ENCODE measurements around the gene ACAT1. TPM values are rescaled to one million over a fixed set of nuclear protein-coding genes. Genes with fewer than 3 reads are reported as not detected.

Gene ACAT1
- total RNA-seq, 1 donor from 2014 or later, result 48.1 TPM

- TF ChIP-seq CTCF (IDR thresholded peaks at IDR 0.05; ENCODE audit: insufficient read depth, low read depth, low read length) (no peak), EZH2 (IDR thresholded peaks at IDR 0.05; ENCODE audit: insufficient read depth, low read length) (no peak)
- Histone ChIP-seq H3K27me3 (ENCODE audit: insufficient read depth, low read length) (no peaks in the 10 kb centered on the region), H3K27ac (ENCODE audit: low read depth, low read length) (no peak overlapping the region), H2AFZ (ENCODE audit: low read depth, low read length) (no peak overlapping the region), H3K9ac (ENCODE audit: low read length) (no peak overlapping the region), H4K20me1 (ENCODE audit: insufficient read depth, low read length) (no peaks in the 10 kb centered on the region), H3K4me2 (ENCODE audit: low read length) (no peak overlapping the region), H3K4me3 (ENCODE audit: insufficient read depth, low read depth, low read length) (no peak overlapping the region), H3K36me3 (ENCODE audit: insufficient read depth, low read length) (peaks cover 14% of the 10 kb centered on the region), H3K9me3 (ENCODE audit: insufficient read depth, low read depth, low read length) (no peaks in the 10 kb centered on the region), H3K4me1 (ENCODE audit: insufficient read depth, low read length) (no peaks in the 10 kb centered on the region), H3K79me2 (ENCODE audit: insufficient read depth, low read length) (no peaks in the 10 kb centered on the region)
- Mint-ChIP-seq H3K4me1 (ENCODE audit: low read depth, unreplicated experiment) (no peaks in the 10 kb centered on the region), H3K27me3 (ENCODE audit: low read depth, unreplicated experiment) (no peaks in the 10 kb centered on the region), H3K36me3 (ENCODE audit: low read depth, unreplicated experiment) (peaks cover 2% of the 10 kb centered on the region), H3K27ac (ENCODE audit: unreplicated experiment) (no peak overlapping the region), H3K4me3 (ENCODE audit: unreplicated experiment) (no peak overlapping the region), H3K9me3 (ENCODE audit: unreplicated experiment) (no peaks in the 10 kb centered on the region)
- FAIRE-seq (no peak), DNase-seq (ENCODE audit: low read depth) (no peak)
Observed at GRCh38 chr11:108092134-108092533, 29.2 kb upstream of the ACAT1 start.

GRCh38 chr11:108093128-108093904 is 28.1 kb upstream of the ACAT1 start:
- H3K4me1 Mint-ChIP-seq (ENCODE audit: low read depth, unreplicated experiment), result no peaks in the 10 kb centered on the region
- TF ChIP-seq CTCF (IDR thresholded peaks at IDR 0.05; ENCODE audit: insufficient read depth, low read depth, low read length) (no peak), EZH2 (IDR thresholded peaks at IDR 0.05; ENCODE audit: insufficient read depth, low read length) (no peak)
- Histone ChIP-seq H3K4me3 (ENCODE audit: insufficient read depth, low read depth, low read length) (no peak overlapping the region), H3K9ac (ENCODE audit: low read length) (no peak overlapping the region), H3K36me3 (ENCODE audit: insufficient read depth, low read length) (peaks cover 22% of the 10 kb centered on the region), H3K79me2 (ENCODE audit: insufficient read depth, low read length) (no peaks in the 10 kb centered on the region), H3K27me3 (ENCODE audit: insufficient read depth, low read length) (no peaks in the 10 kb centered on the region), H3K4me1 (ENCODE audit: insufficient read depth, low read length) (no peaks in the 10 kb centered on the region), H3K9me3 (ENCODE audit: insufficient read depth, low read depth, low read length) (no peaks in the 10 kb centered on the region), H2AFZ (ENCODE audit: low read depth, low read length) (no peak overlapping the region), H4K20me1 (ENCODE audit: insufficient read depth, low read length) (no peaks in the 10 kb centered on the region), H3K27ac (ENCODE audit: low read depth, low read length) (no peak overlapping the region), H3K4me2 (ENCODE audit: low read length) (no peak overlapping the region)
- no peaks in the 10 kb centered on the region for H3K27me3 Mint-ChIP-seq (ENCODE audit: low read depth, unreplicated experiment)
- H3K36me3 Mint-ChIP-seq (ENCODE audit: low read depth, unreplicated experiment), result peaks cover 2% of the 10 kb centered on the region
- FAIRE-seq, result no peak
- no peaks in the 10 kb centered on the region for H3K9me3 Mint-ChIP-seq (ENCODE audit: unreplicated experiment)
- no peak overlapping the region for H3K27ac Mint-ChIP-seq (ENCODE audit: unreplicated experiment)
- DNase-seq (ENCODE audit: low read depth), result no peak
- no peak overlapping the region for H3K4me3 Mint-ChIP-seq (ENCODE audit: unreplicated experiment)

- H3K4me3 Mint-ChIP-seq (ENCODE audit: unreplicated experiment), result no peak overlapping the region
- no peaks in the 10 kb centered on the region for H3K36me3 Mint-ChIP-seq (ENCODE audit: low read depth, unreplicated experiment)
- H3K79me2 ChIP-seq (ENCODE audit: insufficient read depth, low read length), result no peaks in the 10 kb centered on the region
- H3K27ac ChIP-seq (ENCODE audit: low read depth, low read length), result no peak overlapping the region
- H3K9me3 ChIP-seq (ENCODE audit: insufficient read depth, low read depth, low read length), result no peaks in the 10 kb centered on the region
- no peaks in the 10 kb centered on the region for H3K4me1 Mint-ChIP-seq (ENCODE audit: low read depth, unreplicated experiment)
- no peak overlapping the region for H3K9ac ChIP-seq (ENCODE audit: low read length)
- no peaks in the 10 kb centered on the region for H3K27me3 Mint-ChIP-seq (ENCODE audit: low read depth, unreplicated experiment)
- no peaks in the 10 kb centered on the region for H3K4me1 ChIP-seq (ENCODE audit: insufficient read depth, low read length)
- FAIRE-seq (no peak), DNase-seq (ENCODE audit: low read depth) (no peak)
- H3K27ac Mint-ChIP-seq (ENCODE audit: unreplicated experiment), result no peak overlapping the region
- H2AFZ ChIP-seq (ENCODE audit: low read depth, low read length), result no peak overlapping the region
- H3K4me2 ChIP-seq (ENCODE audit: low read length), result no peak overlapping the region
- H3K36me3 ChIP-seq (ENCODE audit: insufficient read depth, low read length), result peaks cover 30% of the 10 kb centered on the region
- TF ChIP-seq EZH2 (IDR thresholded peaks at IDR 0.05; ENCODE audit: insufficient read depth, low read length) (no peak), CTCF (IDR thresholded peaks at IDR 0.05; ENCODE audit: insufficient read depth, low read depth, low read length) (no peak)
- no peaks in the 10 kb centered on the region for H4K20me1 ChIP-seq (ENCODE audit: insufficient read depth, low read length)
- H3K4me3 ChIP-seq (ENCODE audit: insufficient read depth, low read depth, low read length), result no peak overlapping the region
- H3K9me3 Mint-ChIP-seq (ENCODE audit: unreplicated experiment), result no peaks in the 10 kb centered on the region
- no peaks in the 10 kb centered on the region for H3K27me3 ChIP-seq (ENCODE audit: insufficient read depth, low read length)
Observed at GRCh38 chr11:108097179-108097578, 24.2 kb upstream of the ACAT1 start.
